GM23248 (cell line): ENCODE measurements around the gene EDA. TPM values are rescaled to one million over a fixed set of nuclear protein-coding genes. Genes with fewer than 3 reads are reported as not detected.

Experiments
- DNase-seq: peaks from one replicate; pipeline ENCODE4 v3.0.0-alpha.2; 2015
- H2AFZ ChIP-seq: fragments of 200-600 bp; sonication (generic); 2 replicates; pipeline ENCODE4 v1.6.1; 2016; ENCODE audit warnings: antibody characterized with exemption
- H3F3A ChIP-seq: fragments of 200-600 bp; sonication (generic); 2 replicates; pipeline ENCODE4 v1.6.1; 2016; ENCODE audit warnings: mild to moderate bottlenecking, antibody characterized with exemption, mixed run types; ENCODE audit not compliant: insufficient read depth
- H3K27ac ChIP-seq: fragments of 200-600 bp; sonication (generic); 2 replicates; pipeline ENCODE4 v1.5.1; 2016; ENCODE audit warnings: mild to moderate bottlenecking
- H3K27me3 ChIP-seq: fragments of 200-600 bp; sonication (generic); replicated peaks from 2 replicates; pipeline ENCODE4 v1.6.1; 2016; ENCODE audit warnings: mild to moderate bottlenecking; ENCODE audit not compliant: insufficient read depth
- H3K36me3 ChIP-seq: fragments of 200-600 bp; sonication (generic); 2 replicates; pipeline ENCODE4 v1.6.1; 2016; ENCODE audit warnings: low read depth, mild to moderate bottlenecking
- H3K4me1 ChIP-seq: fragments of 200-600 bp; sonication (generic); 2 replicates; pipeline ENCODE4 v1.6.1; 2016; ENCODE audit warnings: mild to moderate bottlenecking; ENCODE audit not compliant: insufficient read depth
- H3K4me2 ChIP-seq: fragments of 200-600 bp; sonication (generic); one replicate; pipeline ENCODE4 v1.6.1; 2016; ENCODE audit warnings: mild to moderate bottlenecking; ENCODE audit not compliant: unreplicated experiment
- H3K4me3 ChIP-seq: fragments of 200-600 bp; sonication (generic); 2 replicates; pipeline ENCODE4 v1.5.1; 2016; ENCODE audit warnings: mild to moderate bottlenecking
- H3K79me2 ChIP-seq: fragments of 200-600 bp; sonication (generic); 2 replicates; pipeline ENCODE4 v1.6.1; 2016; ENCODE audit warnings: mild to moderate bottlenecking; ENCODE audit not compliant: insufficient read depth
- H3K9ac ChIP-seq: fragments of 200-600 bp; sonication (generic); 2 replicates; pipeline ENCODE4 v1.6.1; 2016; ENCODE audit warnings: mild to moderate bottlenecking
- H3K9me2 ChIP-seq: fragments of 200-600 bp; sonication (generic); 2 replicates; pipeline ENCODE4 v1.6.1; 2016; ENCODE audit warnings: mixed run types, mild to moderate bottlenecking, moderate library complexity; ENCODE audit not compliant: insufficient read depth
- H3K9me3 ChIP-seq: fragments of 200-600 bp; sonication (generic); one replicate; pipeline ENCODE4 v1.6.1; 2017; ENCODE audit warnings: low read depth
- H4K20me1 ChIP-seq: fragments of 200-600 bp; sonication (generic); 2 replicates; pipeline ENCODE4 v1.6.0; 2016; ENCODE audit not compliant: insufficient read depth
- EZH2 ChIP-seq: fragments of 200-600 bp; sonication (generic); IDR thresholded peaks from 2 replicates; pipeline ENCODE4 v1.6.1; 2018; ENCODE audit warnings: antibody characterized with exemption, mild to moderate bottlenecking; ENCODE audit not compliant: insufficient read depth, poor library complexity, severe bottlenecking
- EZH2phosphoT487 ChIP-seq: fragments of 200-600 bp; sonication (generic); IDR thresholded peaks from 2 replicates; pipeline ENCODE4 v1.6.1; 2018; ENCODE audit warnings: antibody characterized with exemption, moderate library complexity, mild to moderate bottlenecking, low read depth; ENCODE audit not compliant: insufficient read depth
- WGBS, 2 experiments: methylation state at CpG; one replicate each; pipeline ENCODE4 v1.1.6; 2015 to 2017; ENCODE audit warnings: low lambda C conversion rate in 2 of 2, low coverage in 1 of 2; ENCODE audit errors: missing lambda C conversion rate in 2 of 2; 5-methylcytosine and 5-hydroxymethylcytosine counted together
- in situ Hi-C: fragments of 300-500 bp; cut with MboI; formaldehyde crosslinking; loops from 2 replicates; pipeline ENCODE4 v1.15.0; 2020
- polyA plus RNA-seq: library from polyadenylated mRNA; unstranded; fragments of >200 nt; fragmentation: Nextera tagmentation; extraction: Ambion mirVana; gene quantifications from 2 replicates; pipeline ENCODE4 v1.2.1, GENCODE V29; 2016
- total RNA-seq: library from RNA; depleted of rRNA; stranded (reverse); fragments of >200 nt; shearing (Covaris generic); gene quantifications from 2 replicates; pipeline ENCODE4 v1.2.3, GENCODE V29; 2014

The EDA gene
- total and polyA plus RNA-seq, 2 experiments from 2014 or later, result 0.11 TPM; not detected in 1

DNA sequence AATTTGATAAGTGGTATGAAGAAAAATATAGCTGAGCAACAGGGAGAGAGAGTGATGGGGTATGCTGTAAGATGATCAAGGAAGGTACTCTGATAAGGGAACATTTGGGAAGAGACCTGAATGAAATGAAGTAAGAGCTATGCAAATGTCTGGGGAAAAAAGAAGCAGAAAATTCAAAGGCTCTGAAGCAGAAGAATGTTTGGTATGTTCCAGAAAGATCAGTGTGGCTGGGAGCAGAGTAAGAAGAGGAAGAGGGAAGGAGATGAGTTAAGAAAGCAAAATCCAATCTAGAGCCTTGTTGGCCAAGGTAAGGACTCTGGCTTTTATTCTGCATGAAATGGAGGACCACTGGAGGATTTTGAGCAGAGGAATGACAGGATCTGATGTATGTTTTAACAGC, 343.8 kb downstream of the EDA start:
- H2AFZ ChIP-seq, result no peak overlapping the region
- H3K4me1 ChIP-seq, result no peaks in the 10 kb centered on the region
- H3K79me2 ChIP-seq, result no peaks in the 10 kb centered on the region
- H3K9ac ChIP-seq, result no peak overlapping the region
- no peak overlapping the region for H3K4me3 ChIP-seq
- DNase-seq, result no peak
- no peak overlapping the region for H3K4me2 ChIP-seq
- no peaks in the 10 kb centered on the region for H3K9me2 ChIP-seq
- H3K36me3 ChIP-seq, result no peaks in the 10 kb centered on the region
- H3K27me3 ChIP-seq, result no peaks in the 10 kb centered on the region
- no peaks in the 10 kb centered on the region for H3K9me3 ChIP-seq
- H4K20me1 ChIP-seq, result no peaks in the 10 kb centered on the region
- no peaks in the 10 kb centered on the region for H3F3A ChIP-seq
- in situ Hi-C loops, result no loop called here
- no peak overlapping the region for H3K27ac ChIP-seq
- TF ChIP-seq EZH2phosphoT487 (no peak), EZH2 (no peak)

DNA sequence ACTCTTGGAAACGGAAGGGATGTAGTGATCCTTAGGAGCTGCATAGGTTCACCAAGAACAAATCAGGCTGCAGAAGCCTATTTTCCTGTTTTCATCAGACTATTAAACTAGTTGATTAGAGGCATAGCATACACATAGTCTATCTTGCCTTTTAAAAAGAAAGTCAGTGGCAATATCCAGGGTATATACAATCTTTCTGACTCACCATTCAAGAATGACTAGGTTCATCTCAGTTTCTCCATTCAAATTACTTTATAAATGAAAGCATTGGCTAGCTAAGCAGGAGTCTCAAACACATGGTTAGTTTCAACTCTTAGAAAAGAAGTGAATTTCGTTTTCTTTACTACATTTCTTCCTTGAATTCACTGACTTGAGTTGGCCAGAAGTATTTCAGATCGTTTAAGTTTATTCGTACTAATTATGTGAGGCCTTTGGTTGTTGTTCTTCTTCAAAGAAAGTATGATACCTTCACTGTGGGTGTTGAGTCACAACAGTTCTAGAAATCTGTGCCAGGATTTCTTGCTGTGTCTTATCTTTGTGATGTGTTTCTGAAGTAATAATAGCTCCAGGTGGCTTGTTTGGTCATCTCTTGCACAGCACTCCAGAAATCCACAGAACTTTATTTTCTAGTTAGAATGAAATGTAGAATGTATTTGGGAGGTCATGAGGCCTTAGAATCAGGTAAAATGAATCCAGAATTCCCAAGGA, 345.6 kb downstream of the EDA start:
- no peaks in the 10 kb centered on the region for H3K9me2 ChIP-seq
- H3K4me3 ChIP-seq, result no peak overlapping the region
- no peaks in the 10 kb centered on the region for H3F3A ChIP-seq
- H4K20me1 ChIP-seq, result no peaks in the 10 kb centered on the region
- no peak overlapping the region for H3K27ac ChIP-seq
- no peaks in the 10 kb centered on the region for H3K36me3 ChIP-seq
- in situ Hi-C loops, result no loop called here
- 37 to 41% methylated on average over 4 of the region's 4 CpGs for WGBS, 2 experiments
- no peak for TF ChIP-seq EZH2
- no peak for TF ChIP-seq EZH2phosphoT487
- H2AFZ ChIP-seq, result no peak overlapping the region
- H3K4me2 ChIP-seq, result no peak overlapping the region
- no peaks in the 10 kb centered on the region for H3K79me2 ChIP-seq
- no peaks in the 10 kb centered on the region for H3K4me1 ChIP-seq
- H3K27me3 ChIP-seq, result no peaks in the 10 kb centered on the region
- H3K9me3 ChIP-seq, result no peaks in the 10 kb centered on the region
- no peak overlapping the region for H3K9ac ChIP-seq
- DNase-seq, result no peak

DNA sequence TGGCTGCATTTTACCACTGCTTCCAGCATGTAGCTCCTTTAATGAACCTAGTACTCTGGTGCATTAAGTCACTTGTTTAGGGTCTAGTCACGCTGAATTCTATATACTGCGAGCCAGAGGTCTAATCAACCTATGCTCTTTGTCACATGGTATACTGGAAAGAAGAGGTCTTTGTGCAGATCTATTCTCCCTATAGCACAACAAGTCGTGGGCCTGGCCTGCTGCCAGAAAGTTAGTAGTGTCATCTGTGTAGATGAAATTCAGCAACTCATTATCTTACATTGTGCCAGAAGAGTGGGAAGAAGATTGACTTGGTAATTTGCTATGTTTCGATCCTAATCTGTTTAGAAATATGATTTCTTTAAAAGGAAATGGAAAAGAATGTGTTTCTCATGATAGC, 353.0 kb downstream of the EDA start:
- no peak overlapping the region for H2AFZ ChIP-seq
- H3K9me2 ChIP-seq, result no peaks in the 10 kb centered on the region
- H3K27me3 ChIP-seq, result no peaks in the 10 kb centered on the region
- H3F3A ChIP-seq, result no peaks in the 10 kb centered on the region
- WGBS, 2 experiments, result 15 to 28% methylated on average over 4 of the region's 4 CpGs
- H3K9ac ChIP-seq, result no peak overlapping the region
- no peak overlapping the region for H3K27ac ChIP-seq
- H3K79me2 ChIP-seq, result no peaks in the 10 kb centered on the region
- in situ Hi-C loops, result no loop called here
- no peak overlapping the region for H3K4me3 ChIP-seq
- H4K20me1 ChIP-seq, result no peaks in the 10 kb centered on the region
- TF ChIP-seq EZH2 (no peak), EZH2phosphoT487 (no peak)
- H3K9me3 ChIP-seq, result no peaks in the 10 kb centered on the region
- no peaks in the 10 kb centered on the region for H3K4me1 ChIP-seq
- DNase-seq, result no peak
- H3K4me2 ChIP-seq, result no peak overlapping the region
- no peaks in the 10 kb centered on the region for H3K36me3 ChIP-seq

DNA sequence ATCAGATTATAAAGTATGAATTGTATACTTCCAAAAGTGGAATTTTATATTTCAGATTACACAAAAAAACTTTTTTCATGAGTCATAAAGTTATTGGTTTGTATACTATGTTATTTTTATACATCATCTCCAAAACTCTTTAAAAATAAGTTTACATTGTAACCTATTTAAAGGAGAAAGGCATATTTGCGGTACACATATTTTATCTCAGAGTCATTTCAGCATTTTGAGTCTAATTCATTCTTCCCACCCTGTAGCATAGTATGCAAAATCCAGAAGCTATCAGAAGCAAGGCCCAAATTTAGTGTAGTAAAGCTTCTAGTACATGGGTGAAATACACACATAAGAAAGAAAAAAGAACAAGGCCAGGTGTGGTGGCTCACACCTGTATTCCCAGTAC, 353.5 kb downstream of the EDA start:
- H3K9me2 ChIP-seq, result no peaks in the 10 kb centered on the region
- no peak overlapping the region for H3K9ac ChIP-seq
- TF ChIP-seq EZH2phosphoT487, result no peak
- TF ChIP-seq EZH2, result no peak
- no peak overlapping the region for H3K4me3 ChIP-seq
- in situ Hi-C loops, result no loop called here
- no peaks in the 10 kb centered on the region for H3K9me3 ChIP-seq
- no peaks in the 10 kb centered on the region for H4K20me1 ChIP-seq
- no peaks in the 10 kb centered on the region for H3K79me2 ChIP-seq
- H3K27me3 ChIP-seq, result no peaks in the 10 kb centered on the region
- H3F3A ChIP-seq, result no peaks in the 10 kb centered on the region
- no peak overlapping the region for H3K27ac ChIP-seq
- H2AFZ ChIP-seq, result no peak overlapping the region
- no peak for DNase-seq
- no peaks in the 10 kb centered on the region for H3K36me3 ChIP-seq
- H3K4me2 ChIP-seq, result no peak overlapping the region
- WGBS, 2 experiments, result 57 to 65% methylated on average over 1 of the region's 1 CpG
- H3K4me1 ChIP-seq, result no peaks in the 10 kb centered on the region

DNA sequence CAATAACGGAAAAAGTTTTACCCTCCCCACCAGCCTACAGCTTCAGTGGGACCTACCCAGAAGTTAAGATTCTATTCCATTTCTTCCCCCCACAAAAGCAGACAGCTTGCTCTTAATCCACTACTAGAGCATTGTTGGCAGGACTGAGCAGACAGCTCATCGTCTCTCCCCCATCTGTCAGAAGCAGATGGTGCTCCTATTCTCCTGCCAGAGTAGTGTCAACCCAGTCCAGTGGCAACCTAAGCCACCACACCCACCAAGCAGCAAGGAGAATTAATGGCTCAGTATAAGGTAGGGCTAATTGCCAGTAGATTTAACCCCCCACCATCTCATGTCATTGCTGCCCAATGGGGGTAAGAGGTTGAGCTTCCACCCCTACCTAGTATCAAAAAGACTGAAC, 371.8 kb downstream of the EDA start:
- in situ Hi-C loops, result no loop called here
- 0 to 6% methylated on average over 2 of the region's 2 CpGs for WGBS, 2 experiments
- H3K27ac ChIP-seq, result no peak overlapping the region
- no peak overlapping the region for H3K4me3 ChIP-seq
- no peaks in the 10 kb centered on the region for H3K27me3 ChIP-seq
- H3K9me3 ChIP-seq, result no peaks in the 10 kb centered on the region
- no peaks in the 10 kb centered on the region for H3F3A ChIP-seq
- DNase-seq, result no peak
- no peak overlapping the region for H3K4me2 ChIP-seq
- no peaks in the 10 kb centered on the region for H4K20me1 ChIP-seq
- no peak overlapping the region for H3K9ac ChIP-seq
- no peak overlapping the region for H2AFZ ChIP-seq
- no peaks in the 10 kb centered on the region for H3K79me2 ChIP-seq
- no peaks in the 10 kb centered on the region for H3K4me1 ChIP-seq
- TF ChIP-seq EZH2 (no peak), EZH2phosphoT487 (no peak)
- no peaks in the 10 kb centered on the region for H3K36me3 ChIP-seq
- no peaks in the 10 kb centered on the region for H3K9me2 ChIP-seq
